COLO668 (cell line): ENCODE measurements around the gene WNK2.
A peak's percentile ranks its signal among the peaks of the same experiment; 100 is the strongest.

Source experiments
- DNase-seq: peaks from one replicate; lab custom pipeline; 2025; ENCODE audit not compliant: unreplicated experiment; lab: John Stamatoyannopoulos, UW

WNK2 gene

DNA sequence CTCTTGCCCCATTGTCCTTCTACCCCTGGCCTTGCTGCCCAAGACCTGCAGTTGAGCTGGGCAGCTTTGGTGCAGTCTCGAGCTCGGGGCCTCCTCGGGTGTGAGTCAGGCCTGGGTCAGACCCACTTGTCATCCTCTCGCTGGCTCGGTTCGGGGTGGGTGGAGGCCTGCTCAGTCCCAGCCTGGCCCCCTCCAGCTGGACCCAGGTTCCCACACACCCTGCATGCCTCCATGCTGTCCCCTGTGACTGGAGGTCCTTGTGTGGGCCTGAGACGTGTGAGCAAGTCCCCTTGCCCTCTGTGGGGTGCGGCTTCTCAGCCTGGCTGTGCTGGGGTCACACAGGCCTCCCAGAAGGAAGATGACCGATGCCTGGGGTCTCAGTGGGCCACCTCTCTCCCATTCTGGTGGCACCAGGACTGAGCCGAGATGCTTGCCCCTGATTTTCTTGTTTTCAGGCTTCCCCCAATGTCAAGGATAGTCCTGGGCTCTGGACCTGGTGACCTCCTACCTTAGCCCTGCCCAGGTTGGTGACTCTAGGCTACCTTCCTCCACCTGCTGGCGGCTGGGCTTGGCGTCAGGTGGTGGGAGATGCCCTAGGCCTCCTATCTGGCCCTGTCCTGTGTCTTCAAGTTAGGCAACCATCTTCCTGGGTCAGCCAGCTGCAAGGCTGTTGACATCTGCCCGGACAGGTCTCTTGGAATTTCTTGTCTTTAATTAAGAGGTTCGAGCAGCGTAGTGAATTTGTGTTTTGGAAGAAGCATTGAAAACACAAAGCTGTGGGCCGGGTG lies 15.1 kb downstream of the WNK2 start:
- DNase-seq = no peak

DNA sequence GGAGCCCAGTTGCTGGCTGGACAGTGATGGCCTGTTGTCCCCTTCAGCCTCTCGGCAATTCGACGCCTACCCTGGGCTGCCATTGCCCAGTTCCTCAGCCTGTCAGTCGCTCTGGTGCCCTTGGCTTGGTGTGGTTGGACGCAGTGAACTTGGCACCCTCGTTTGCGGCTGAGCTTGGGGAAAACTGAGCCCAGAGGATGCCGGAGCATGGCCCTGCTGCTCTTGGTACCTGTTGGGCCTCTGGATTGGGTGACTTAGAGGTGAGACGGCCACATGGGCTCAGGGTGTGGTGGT lies 16.5 kb downstream of the WNK2 start:
- no peak for DNase-seq

DNA sequence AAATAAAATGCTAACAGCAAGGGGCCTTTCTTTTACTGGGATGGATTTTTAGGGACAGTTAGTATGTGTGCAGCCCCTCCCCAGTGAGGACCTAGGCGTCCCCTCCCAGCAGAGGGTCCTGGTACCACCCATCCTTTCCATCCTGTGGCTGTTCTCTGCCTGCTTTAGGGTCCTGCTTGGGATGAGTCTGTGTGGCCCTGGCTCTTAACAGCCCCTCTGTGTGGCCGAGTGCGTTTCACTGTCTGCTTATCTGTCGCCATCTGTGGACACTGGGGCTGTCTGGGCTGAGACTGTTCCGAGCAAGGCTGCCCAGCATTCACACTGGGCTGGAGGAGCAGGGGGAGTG lies 17.0 kb downstream of the WNK2 start:
- DNase-seq = peak; percentile 43

DNA sequence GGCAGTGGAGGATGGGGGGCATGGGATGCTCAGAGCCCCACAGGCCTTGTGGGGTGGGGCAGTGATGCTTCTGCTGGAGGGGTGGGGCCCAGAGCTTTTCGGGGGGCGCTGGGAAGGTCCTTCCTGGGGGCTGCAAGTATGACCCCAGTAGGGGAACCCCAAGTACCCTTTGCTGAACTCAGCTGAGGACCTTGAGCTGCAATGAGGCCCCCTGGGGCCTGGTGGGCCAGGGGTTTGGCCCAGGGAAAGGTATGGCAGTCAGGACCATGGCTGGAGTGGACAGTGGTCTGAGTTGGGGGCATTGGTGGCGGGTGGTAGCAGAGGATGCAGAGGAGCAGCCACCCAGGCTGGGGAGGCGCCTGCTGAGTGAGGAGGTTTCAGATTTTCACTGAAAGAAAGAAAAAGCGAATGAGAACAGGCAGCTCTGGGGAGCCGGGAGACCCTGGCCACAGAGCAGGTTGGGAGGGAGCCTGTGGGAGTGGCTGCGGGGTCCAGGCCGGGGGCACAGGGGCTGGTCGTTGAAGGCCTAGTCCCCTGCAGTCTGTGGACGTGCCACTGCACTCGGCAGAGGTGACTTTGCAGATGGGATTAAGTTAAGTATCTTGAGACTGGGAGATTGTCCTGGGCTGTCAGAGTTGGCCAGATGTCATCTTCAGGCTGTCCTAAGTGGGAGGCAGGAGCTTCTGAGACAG lies 19.2 kb downstream of the WNK2 start:
- no peak for DNase-seq

DNA sequence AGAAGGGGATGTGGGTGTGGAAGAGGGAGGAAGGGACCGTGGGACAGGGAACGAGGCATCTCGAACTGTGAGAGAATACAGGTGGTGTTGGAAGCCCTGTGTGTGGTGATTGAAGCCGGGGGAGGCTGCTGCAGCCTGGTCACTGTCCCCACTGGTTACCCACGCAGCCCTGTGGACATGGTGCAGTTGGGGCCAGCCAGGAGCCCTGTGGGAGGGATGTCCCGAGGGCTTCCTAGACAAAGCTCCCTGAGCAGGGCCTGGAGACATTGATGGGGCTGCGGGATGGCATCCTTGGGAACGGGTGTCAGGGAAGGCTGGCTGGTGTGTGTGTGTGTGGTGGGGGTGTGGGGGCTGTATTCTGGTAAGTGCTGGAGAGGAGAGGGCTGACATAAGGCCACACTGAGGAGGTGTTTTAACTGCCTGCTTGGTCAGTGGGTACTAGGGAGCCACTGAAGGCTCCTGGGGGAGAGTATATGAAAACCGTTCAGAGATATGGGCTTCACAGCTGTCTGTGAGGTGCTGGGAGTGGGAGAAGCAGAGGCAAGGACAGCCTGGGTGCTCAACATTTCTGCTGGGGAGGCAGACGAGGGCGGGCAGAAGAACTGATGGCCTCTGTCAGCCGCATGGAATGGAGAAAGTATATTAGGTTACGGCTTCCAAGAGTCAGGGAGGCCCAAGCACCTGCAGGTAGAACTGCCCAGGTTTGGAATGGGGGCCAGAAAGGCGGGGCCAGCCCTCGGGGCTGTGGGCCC lies 20.0 kb downstream of the WNK2 start:
- peak; percentile 23 for DNase-seq

DNA sequence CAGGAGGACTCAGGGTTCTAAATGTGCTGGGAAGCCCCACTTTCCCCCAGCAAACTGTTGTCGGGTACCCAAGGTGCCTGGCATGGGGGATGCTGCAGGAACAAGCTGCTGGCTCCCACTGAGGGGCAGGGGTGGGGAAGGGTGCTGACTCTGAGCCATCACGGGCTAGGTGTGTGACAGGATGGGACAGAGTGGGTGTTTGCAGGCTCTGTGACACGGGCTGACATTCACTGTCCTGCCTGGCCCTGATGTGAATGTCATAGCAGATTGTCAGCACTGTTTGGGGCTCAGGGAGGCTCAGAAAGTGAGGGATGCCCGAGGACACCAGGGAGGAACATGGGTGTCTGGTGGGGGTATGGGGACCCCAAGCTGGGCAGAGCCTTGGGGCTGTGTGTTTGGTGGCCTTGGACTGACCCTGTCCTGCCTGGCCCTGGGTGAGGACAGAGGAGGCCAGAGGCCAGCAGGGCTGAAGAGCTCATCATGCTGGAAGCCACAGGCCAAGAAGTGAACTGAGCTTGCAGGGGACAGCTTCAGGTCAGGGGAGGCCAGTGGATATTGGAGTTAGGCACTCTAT lies 20.6 kb downstream of the WNK2 start:
- no peak for DNase-seq

DNA sequence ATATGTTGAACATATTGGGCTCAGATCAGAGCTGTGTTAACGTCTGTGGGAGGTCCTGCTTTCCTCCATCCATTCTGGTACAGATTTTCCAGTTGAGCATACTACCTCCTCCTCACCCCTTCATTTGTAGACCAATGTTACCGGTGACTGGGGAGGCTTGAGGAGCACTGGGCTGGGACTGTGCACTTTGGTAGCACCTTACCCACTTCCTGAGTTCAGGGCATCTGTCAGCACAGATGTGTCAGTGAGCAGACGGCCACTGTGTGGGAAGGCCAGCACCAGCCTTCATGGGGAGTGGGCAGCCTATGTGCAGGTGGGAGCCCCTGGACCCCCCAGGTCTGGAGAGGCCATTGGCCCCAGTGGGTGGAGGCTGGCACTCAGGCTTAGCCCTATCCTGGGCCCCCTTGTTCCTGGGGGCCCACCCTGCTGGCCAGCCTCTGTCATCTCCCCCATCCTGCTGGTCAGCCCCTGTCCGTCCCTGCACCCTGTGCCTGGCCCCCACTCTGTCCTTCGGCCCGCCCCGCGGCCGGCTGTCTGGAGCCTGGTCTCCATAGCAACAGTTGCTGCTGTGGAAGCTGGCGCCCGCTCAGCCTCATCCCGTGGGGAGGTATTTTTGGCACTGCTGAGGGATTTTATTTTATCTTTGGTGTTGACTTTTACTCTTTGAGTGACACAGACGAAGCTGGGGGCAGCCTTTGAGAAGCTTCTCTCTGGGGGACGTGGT lies 21.3 kb downstream of the WNK2 start:
- DNase-seq = peak; percentile 66

DNA sequence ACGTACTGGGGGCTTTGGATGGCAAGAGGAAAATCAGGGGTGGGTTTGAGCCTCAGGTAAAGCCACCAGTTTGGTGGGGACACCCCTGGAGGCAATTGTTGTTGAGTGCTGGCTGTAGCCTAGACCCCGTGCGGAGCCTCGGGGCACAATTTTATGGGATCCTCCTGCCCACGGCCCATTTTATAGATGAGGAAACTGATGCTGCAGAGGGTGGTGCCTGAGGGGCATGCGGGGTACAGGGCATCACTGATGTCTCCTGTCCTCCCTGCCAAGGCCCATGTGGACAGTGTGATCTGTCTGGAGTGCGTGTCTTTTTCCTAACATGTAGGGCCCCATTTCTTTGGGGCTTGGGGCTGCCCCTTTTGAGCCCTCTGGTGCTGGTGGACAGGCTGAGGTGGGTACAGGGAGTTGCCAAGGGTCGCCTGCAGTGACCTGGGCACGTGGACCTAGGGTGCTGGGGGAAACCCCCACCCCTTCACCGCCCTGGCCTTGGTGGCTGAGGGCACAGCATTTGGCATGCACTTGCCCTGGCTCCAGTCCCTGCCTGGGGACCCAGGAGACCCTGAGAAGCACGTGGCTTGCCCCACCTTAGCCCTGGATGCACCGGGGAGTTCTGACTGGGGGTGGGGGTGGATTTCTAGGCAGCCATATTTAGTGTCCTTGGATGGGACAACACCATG lies 22.1 kb downstream of the WNK2 start:
- DNase-seq = no peak

DNA sequence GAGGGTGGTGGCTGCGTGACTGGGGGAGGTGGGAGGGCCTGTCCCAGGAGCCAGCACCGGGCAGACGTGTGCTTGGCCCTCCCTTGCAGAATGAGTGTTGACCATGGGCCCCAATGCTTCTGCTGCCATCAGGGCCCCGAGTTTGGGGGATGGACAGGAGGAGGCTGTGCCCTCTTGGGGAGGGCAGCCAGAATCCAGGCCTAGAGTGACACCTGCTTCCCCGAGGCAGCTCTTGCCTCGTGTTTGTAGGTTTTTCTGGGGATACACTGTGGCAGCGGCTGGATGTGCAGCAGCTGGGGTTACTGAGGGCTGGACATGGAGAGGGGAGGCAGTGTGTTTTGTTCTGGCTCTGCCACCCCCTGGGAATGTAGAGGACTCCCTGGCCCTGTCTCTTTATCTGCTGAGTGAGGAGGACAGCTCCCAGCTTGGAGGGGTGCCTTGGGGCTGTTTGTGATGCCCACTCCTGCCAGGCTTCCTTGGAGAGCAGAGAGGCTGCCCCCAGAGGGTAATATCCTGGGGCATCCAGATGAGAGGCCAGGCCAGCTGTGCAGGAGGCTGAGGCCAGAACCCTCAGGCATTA lies 22.7 kb downstream of the WNK2 start:
- DNase-seq = peak; percentile 34

DNA sequence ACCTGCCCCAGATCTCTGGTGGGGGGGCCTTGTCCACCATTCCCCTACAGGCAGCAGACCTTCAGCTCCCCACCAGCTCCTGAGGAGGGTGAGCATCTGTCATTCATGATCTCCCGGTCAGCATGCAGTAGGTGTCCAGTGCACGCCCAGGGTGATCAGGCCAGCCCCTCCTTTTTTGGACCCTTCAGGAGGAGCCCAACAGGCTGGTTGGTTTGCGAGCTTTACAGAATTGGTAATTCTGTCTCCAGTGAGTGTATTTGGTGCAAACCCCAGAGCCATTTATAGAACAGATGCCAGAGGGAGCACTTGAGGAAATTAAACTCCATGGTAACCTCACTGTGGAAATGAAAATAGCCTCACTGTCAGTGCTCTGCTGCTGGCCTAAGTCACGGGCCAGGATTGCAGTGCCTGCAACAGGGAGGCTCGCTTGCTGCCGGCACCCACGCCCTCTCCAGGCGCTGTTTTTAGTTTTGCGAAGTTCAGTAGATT lies 23.4 kb downstream of the WNK2 start:
- peak; percentile 38 for DNase-seq

DNA sequence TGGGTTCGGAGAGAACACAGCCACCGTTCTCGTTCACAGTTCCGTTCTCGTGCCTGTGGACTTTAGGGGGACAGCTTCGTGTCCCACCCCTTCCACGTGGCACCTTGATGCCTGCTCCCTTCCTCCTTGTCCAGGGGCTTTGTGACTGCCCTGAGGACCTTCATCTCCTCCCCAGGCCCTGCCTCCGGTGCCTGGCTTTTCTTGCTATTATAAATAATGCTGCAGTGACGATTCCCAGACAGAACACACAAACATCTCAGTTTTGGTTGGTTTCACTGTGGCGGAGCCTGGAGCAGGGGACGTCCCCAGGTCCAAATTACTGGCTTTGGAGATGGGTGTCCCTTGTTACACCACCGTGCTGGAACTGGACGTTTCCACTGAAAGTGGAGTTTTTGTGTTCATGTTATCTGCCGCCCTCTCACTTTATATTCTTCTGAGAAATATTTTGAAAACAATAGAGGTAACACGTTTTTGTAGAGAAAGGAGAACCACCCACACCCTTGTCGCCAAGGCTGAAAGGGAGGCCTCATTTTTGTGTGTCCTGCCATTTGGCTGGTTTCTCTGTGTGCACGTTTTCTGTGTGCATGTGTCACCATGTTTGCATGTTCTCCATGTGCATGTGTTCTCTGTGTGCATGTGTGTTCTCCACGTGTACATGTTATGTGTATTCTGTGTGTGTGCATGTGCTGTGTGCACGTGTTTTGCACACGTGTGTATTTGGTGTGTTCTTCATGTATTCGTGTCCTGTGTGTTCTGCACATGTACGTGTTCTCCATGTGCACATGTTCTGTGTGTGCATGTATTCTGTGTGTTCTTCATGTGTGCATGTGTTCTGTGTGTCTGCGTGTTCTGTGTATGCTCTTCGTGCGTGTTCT lies 24.2 kb downstream of the WNK2 start:
- no peak for DNase-seq

DNA sequence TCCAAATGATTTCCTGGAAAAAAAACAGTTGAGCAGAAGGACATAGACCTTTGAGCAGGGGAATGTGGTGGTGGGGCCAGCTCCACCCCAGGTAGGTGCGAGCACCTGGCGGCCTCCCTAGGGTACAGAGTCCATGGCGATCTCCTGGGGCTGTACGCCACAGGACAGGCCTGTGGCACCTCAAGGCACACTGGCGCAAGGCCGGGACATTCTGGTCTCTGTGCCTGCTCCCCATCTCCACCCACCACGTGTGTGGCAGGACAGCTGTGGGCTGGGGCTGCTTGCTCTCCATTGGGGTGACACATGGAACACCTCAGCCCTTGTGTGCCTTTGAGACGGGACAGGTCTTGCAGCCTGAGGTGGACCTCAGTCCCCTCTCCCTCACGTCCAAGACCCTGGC lies 25.2 kb downstream of the WNK2 start:
- no peak for DNase-seq

DNA sequence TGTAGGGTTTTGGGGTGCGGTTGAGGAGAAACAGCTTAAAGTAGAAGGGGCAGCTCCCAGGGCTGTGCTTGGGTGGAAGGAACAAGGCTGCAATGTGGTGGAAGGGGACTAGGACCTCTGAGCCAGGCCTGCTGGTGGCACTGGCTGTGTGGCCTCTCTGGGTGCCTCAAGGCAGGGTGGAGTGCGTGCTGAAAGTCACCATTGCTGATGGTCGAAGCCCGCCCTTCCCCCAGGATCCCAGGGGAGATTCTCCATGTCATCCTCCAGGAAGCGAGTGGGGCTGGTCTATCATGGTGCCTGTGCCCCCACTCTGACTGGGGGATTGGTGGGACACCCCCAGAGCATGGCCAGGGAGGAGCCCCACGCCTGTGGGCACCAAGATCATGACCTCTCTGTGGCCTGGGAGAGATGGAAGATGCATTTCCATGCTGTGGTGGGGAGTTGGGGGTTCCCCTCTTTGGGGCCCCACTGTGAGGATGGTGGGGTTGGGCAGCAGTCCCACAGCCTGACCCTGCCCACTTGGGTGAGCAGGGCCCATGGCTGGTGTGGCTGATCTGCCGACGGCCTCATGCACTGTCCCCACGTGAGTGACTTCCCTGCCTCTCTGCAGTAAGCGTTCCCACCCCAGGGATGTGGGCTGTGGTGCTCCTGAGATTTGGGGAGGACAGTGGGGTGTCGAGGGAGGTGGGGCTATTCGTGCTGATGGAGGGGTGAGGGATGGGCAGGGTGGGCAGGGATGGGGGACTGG lies 25.8 kb downstream of the WNK2 start:
- no peak for DNase-seq

DNA sequence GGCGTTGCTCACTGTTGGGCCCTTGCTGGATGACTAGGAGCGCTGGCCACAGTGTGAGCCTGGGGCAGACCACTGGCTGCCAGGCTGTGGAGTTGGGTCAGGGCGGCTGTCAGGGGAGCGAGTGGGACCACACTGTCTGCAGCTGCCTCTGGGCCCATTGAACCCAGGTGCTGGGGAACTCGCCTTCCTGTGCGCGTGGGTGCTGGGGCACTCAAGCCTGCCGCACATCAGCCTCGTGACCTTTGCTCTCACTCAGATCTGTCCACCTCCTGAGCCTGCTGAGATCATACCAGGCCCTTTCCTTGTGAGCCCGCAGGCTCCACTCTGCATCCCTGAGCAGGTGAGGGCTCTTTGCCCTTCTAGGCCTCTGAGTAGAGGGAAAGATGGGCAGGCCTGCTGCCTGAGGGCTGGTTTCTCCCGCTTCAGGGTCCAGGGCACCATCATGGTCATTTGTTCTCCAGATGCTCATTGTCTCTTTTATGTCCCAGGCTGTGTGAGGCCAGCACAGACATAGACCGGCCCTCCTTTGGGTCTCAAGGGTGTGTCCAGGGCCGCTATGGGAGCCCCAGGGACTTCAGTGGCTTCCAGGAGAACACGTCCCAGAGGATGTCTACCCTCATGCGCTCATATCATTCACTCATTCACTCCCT lies 26.5 kb downstream of the WNK2 start:
- DNase-seq = peak; percentile 30

DNA sequence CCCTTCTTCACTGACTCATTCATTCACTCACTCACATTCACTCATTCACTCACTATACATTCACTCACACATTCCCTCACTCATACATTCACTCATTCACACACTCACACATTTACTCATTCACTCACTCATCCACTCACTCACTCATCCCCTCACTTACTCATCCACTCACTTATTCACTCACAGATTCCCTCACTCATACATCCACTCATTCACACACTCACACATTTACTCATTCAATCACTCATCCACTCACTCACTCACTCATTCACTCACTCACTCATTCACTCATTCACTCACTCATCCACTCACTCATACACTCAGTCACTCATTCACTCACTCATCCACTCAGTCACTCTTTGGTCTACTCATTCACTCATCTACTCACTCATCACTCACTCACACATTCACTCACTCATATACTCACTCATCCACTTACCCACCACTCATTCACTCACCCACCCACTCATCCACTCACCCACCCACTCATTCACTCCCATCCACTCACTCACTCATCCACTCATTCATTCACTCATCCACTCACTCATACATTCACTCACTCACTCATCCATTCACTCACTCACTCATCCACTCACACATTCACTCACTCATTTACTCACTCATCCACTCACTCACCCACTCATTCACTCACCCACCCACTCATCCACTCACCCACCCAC lies 27.2 kb downstream of the WNK2 start:
- no peak for DNase-seq

DNA sequence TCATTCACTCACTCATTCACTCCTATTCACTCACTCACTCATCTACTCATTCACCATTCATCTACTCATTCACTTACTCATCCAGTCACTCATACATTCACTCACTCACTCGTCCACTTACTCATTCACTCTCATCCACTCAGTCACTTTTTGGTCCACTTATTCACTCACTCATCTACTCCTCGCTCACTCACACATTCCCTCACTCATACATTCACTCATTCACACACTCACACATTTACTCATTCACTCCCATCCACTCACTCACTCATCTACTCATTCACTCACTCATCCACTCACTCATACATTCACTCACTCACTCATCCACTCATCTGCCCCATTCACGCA lies 27.7 kb downstream of the WNK2 start:
- no peak for DNase-seq

DNA sequence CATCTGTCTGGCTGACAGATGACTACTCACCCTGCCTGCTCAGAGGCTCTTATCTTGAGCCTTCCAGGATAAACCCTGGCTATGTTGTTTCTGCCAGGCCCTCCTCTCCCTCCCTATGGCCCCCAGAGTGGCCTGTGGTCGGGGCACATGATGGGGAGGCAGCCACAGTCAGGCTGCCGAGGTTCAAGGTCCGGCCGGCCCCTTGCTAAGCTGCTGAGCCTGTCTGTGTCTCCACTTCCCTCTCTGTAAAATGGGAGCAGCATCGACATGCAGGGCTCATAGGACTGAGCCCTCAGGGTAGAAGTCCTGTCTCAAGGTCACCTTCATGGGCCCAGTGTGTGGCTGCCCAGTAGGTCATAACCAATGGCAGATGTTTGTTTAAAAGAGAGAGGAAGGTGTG lies 28.5 kb downstream of the WNK2 start:
- no peak for DNase-seq

DNA sequence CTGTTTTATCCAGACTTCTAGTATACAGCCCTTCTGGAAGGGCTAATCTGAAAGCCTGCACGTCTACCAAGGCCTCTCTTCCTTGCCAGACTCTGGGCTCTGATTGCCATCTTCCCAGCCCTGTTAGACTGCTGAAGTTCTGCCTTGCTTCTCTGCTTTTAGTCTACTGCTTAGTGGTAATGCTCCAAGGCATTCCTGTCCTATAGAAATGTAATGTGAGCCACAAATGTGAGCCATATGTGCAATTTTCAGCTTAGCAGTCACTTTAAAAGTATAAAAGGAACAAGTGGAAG lies 32.1 kb downstream of the WNK2 start:
- no peak for DNase-seq
